GM23248 (cell line): ENCODE measurements around the gene LCE1C. TPM values are rescaled to one million over a fixed set of nuclear protein-coding genes. Genes with fewer than 3 reads are reported as not detected.

ENCODE experiments used
- DNase-seq: peaks from one replicate; pipeline ENCODE4 v3.0.0-alpha.2; 2015
- H2AFZ ChIP-seq: fragments of 200-600 bp; sonication (generic); 2 replicates; pipeline ENCODE4 v1.6.1; 2016; ENCODE audit warnings: antibody characterized with exemption
- H3F3A ChIP-seq: fragments of 200-600 bp; sonication (generic); 2 replicates; pipeline ENCODE4 v1.6.1; 2016; ENCODE audit warnings: mild to moderate bottlenecking, antibody characterized with exemption, mixed run types; ENCODE audit not compliant: insufficient read depth
- H3K27ac ChIP-seq: fragments of 200-600 bp; sonication (generic); 2 replicates; pipeline ENCODE4 v1.5.1; 2016; ENCODE audit warnings: mild to moderate bottlenecking
- H3K27me3 ChIP-seq: fragments of 200-600 bp; sonication (generic); replicated peaks from 2 replicates; pipeline ENCODE4 v1.6.1; 2016; ENCODE audit warnings: mild to moderate bottlenecking; ENCODE audit not compliant: insufficient read depth
- H3K36me3 ChIP-seq: fragments of 200-600 bp; sonication (generic); 2 replicates; pipeline ENCODE4 v1.6.1; 2016; ENCODE audit warnings: low read depth, mild to moderate bottlenecking
- H3K4me1 ChIP-seq: fragments of 200-600 bp; sonication (generic); 2 replicates; pipeline ENCODE4 v1.6.1; 2016; ENCODE audit warnings: mild to moderate bottlenecking; ENCODE audit not compliant: insufficient read depth
- H3K4me2 ChIP-seq: fragments of 200-600 bp; sonication (generic); one replicate; pipeline ENCODE4 v1.6.1; 2016; ENCODE audit warnings: mild to moderate bottlenecking; ENCODE audit not compliant: unreplicated experiment
- H3K4me3 ChIP-seq: fragments of 200-600 bp; sonication (generic); 2 replicates; pipeline ENCODE4 v1.5.1; 2016; ENCODE audit warnings: mild to moderate bottlenecking
- H3K79me2 ChIP-seq: fragments of 200-600 bp; sonication (generic); 2 replicates; pipeline ENCODE4 v1.6.1; 2016; ENCODE audit warnings: mild to moderate bottlenecking; ENCODE audit not compliant: insufficient read depth
- H3K9ac ChIP-seq: fragments of 200-600 bp; sonication (generic); 2 replicates; pipeline ENCODE4 v1.6.1; 2016; ENCODE audit warnings: mild to moderate bottlenecking
- H3K9me2 ChIP-seq: fragments of 200-600 bp; sonication (generic); 2 replicates; pipeline ENCODE4 v1.6.1; 2016; ENCODE audit warnings: mixed run types, mild to moderate bottlenecking, moderate library complexity; ENCODE audit not compliant: insufficient read depth
- H3K9me3 ChIP-seq: fragments of 200-600 bp; sonication (generic); one replicate; pipeline ENCODE4 v1.6.1; 2017; ENCODE audit warnings: low read depth
- H4K20me1 ChIP-seq: fragments of 200-600 bp; sonication (generic); 2 replicates; pipeline ENCODE4 v1.6.0; 2016; ENCODE audit not compliant: insufficient read depth
- EZH2 ChIP-seq: fragments of 200-600 bp; sonication (generic); IDR thresholded peaks from 2 replicates; pipeline ENCODE4 v1.6.1; 2018; ENCODE audit warnings: antibody characterized with exemption, mild to moderate bottlenecking; ENCODE audit not compliant: insufficient read depth, poor library complexity, severe bottlenecking
- EZH2phosphoT487 ChIP-seq: fragments of 200-600 bp; sonication (generic); IDR thresholded peaks from 2 replicates; pipeline ENCODE4 v1.6.1; 2018; ENCODE audit warnings: antibody characterized with exemption, moderate library complexity, mild to moderate bottlenecking, low read depth; ENCODE audit not compliant: insufficient read depth
- WGBS, 2 experiments: methylation state at CpG; one replicate each; pipeline ENCODE4 v1.1.6; 2015 to 2017; ENCODE audit warnings: low lambda C conversion rate in 2 of 2, low coverage in 1 of 2; ENCODE audit errors: missing lambda C conversion rate in 2 of 2; 5-methylcytosine and 5-hydroxymethylcytosine counted together
- in situ Hi-C: fragments of 300-500 bp; cut with MboI; formaldehyde crosslinking; loops from 2 replicates; pipeline ENCODE4 v1.15.0; 2020
- polyA plus RNA-seq: library from polyadenylated mRNA; unstranded; fragments of >200 nt; fragmentation: Nextera tagmentation; extraction: Ambion mirVana; gene quantifications from 2 replicates; pipeline ENCODE4 v1.2.1, GENCODE V29; 2016
- total RNA-seq: library from RNA; depleted of rRNA; stranded (reverse); fragments of >200 nt; shearing (Covaris generic); gene quantifications from 2 replicates; pipeline ENCODE4 v1.2.3, GENCODE V29; 2014; rRNA removed

The LCE1C gene
- total and polyA plus RNA-seq, 2 experiments from 2014 or later: not detected

DNA sequence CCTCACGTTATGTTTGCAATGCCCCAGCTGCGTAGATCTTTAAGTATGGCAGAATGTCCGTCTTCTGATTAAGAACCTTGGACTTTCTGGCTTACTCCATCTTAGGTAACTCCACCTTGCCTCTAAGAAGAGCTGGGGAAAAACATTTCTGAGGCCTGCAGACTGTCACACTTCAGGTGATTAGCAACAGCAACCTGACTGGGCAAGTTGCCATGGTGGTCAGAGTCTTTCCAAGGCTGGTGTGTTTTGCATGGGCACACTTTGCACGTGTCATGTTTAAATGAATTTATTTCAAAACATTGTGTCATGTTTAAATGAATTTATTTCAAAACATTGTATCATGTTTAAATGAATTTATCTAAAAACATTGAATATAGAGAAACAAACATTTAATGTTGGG, 47.8 kb downstream of the LCE1C start:
- DNase-seq: no peak
- Histone ChIP-seq H3K36me3 (no peaks in the 10 kb centered on the region), H3K4me1 (peaks cover 21% of the 10 kb centered on the region; the same call in 1 of the 2 replicates), H3K9me2 (no peaks in the 10 kb centered on the region), H3K79me2 (no peaks in the 10 kb centered on the region), H3K9me3 (no peaks in the 10 kb centered on the region), H3K27me3 (no peaks in the 10 kb centered on the region), H2AFZ (no peak overlapping the region), H3K4me2 (no peak overlapping the region), H3F3A (peaks cover 15% of the 10 kb centered on the region), H3K9ac (no peak overlapping the region), H3K4me3 (no peak overlapping the region), H4K20me1 (no peaks in the 10 kb centered on the region), H3K27ac (no peak overlapping the region)
- in situ Hi-C loops: no loop called here
- 53 to 55% methylated on average over 4 of the region's 4 CpGs for WGBS, 2 experiments
- TF ChIP-seq EZH2phosphoT487 (no peak), EZH2 (no peak)

DNA sequence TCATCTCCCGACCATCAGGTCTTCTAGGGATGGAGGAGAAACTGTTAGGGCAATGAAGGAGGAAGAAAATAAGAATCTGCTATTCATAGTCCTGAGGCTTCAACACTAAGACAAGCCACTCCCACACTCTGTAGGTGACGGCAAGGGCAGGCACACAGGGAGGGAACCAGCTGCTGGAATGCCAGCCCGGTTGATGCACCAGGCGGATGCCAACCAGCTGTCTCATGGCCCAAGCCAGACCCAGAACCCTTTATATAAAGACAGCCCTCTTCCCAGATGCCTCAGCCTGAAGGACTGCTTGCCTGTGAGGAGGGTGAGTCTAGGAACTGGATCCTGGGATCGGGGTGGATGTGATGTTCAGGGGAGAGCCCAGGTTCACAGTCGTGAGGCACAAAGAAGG, 48.7 kb downstream of the LCE1C start, which contains the start of gene KPRP:
TSS of gene KPRP (plus strand) at position 279 of the 400 bp plus-strand sequence. CDS start 1,564 bp downstream, outside the sequence.
- Histone ChIP-seq H3K27ac (no peak within 1 kb of the TSS), H3K36me3 (no peaks in the 10 kb centered on the region), H3K79me2 (no peaks in the 10 kb centered on the region), H3K4me1 (peaks cover 30% of the 10 kb centered on the region), H3K27me3 (no peaks in the 10 kb centered on the region), H3K4me3 (no peak within 1 kb of the TSS), H3K4me2 (no peak within 1 kb of the TSS), H3F3A (peaks cover 22% of the 10 kb centered on the region), H2AFZ (peak within 1 kb of the TSS; percentile 5; the same call in 1 of the 2 replicates), H3K9me3 (no peaks in the 10 kb centered on the region), H4K20me1 (no peaks in the 10 kb centered on the region), H3K9me2 (no peaks in the 10 kb centered on the region), H3K9ac (no peak within 1 kb of the TSS)
- no peak for TF ChIP-seq EZH2phosphoT487
- TF ChIP-seq EZH2: no peak
- in situ Hi-C loops: no loop called here
- 26 to 28% methylated on average over 6 of the region's 6 CpGs for WGBS, 2 experiments
- peak; percentile 42 for DNase-seq

DNA sequence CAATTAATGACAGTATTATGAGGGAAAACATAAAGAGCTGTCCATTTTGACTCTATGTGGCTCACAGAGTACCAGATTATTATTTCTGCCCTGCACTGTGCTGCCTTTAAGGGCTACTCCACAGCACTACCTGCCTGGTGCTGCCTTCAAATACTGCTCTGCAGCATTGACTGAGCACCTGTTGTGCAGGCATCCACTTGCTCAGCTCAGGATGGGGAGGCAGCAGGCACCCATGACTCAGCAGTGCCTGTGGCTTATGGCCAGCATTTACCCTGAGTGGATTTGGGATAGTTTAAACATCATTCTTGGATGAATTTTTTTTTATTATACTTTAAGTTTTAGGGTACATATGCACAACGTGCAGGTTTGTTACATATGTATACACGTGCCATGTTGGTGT, 49.6 kb downstream of the LCE1C start:
- H3K9me3 ChIP-seq: no peaks in the 10 kb centered on the region
- H3K4me3 ChIP-seq: no peak overlapping the region
- 52 to 53% methylated on average over 2 of the region's 2 CpGs for WGBS, 2 experiments
- H3K27ac ChIP-seq: no peak overlapping the region
- in situ Hi-C loops: no loop called here
- peaks cover 18% of the 10 kb centered on the region for H3F3A ChIP-seq
- H3K4me1 ChIP-seq: peaks cover 32% of the 10 kb centered on the region
- no peaks in the 10 kb centered on the region for H3K27me3 ChIP-seq
- DNase-seq: peak; percentile 42
- no peaks in the 10 kb centered on the region for H3K79me2 ChIP-seq
- H3K9me2 ChIP-seq: no peaks in the 10 kb centered on the region
- no peak overlapping the region for H3K9ac ChIP-seq
- no peak overlapping the region for H3K4me2 ChIP-seq
- TF ChIP-seq EZH2phosphoT487: no peak
- TF ChIP-seq EZH2: no peak
- no peaks in the 10 kb centered on the region for H4K20me1 ChIP-seq
- no peak overlapping the region for H2AFZ ChIP-seq
- H3K36me3 ChIP-seq: no peaks in the 10 kb centered on the region

Other genes with a start within 250 kb of the LCE1C start
- not detected in 2 replicates for gene LCE3E, start 239.9 kb downstream of the LCE1C start, total RNA-seq
- not detected in 2 replicates for gene LCE3E, start 239.9 kb downstream of the LCE1C start, polyA plus RNA-seq
- gene LCE3D, start 226.1 kb downstream of the LCE1C start, total RNA-seq: 0.51 TPM in 1 of 2 replicates, not detected in the other
- 0.33 and 1.0 TPM in 2 replicates for gene LCE3D, start 226.1 kb downstream of the LCE1C start, polyA plus RNA-seq
- not detected in 2 replicates for gene LCE3C, start 206.4 kb downstream of the LCE1C start, total RNA-seq
- not detected in 2 replicates for gene LCE3C, start 206.4 kb downstream of the LCE1C start, polyA plus RNA-seq
- gene LCE3B, start 192.8 kb downstream of the LCE1C start, total RNA-seq: not detected in 2 replicates
- gene LCE3B, start 192.8 kb downstream of the LCE1C start, polyA plus RNA-seq: not detected in 2 replicates
- gene LCE3A, start 183.5 kb downstream of the LCE1C start, total RNA-seq: not detected in 2 replicates
- gene LCE3A, start 183.5 kb downstream of the LCE1C start, polyA plus RNA-seq: 1.4 TPM in 1 of 2 replicates, not detected in the other
- not detected in 2 replicates for gene LCE2D, start 143.3 kb downstream of the LCE1C start, total RNA-seq
- not detected in 2 replicates for gene LCE2D, start 143.3 kb downstream of the LCE1C start, polyA plus RNA-seq
- 3.2 TPM in 1 of 2 replicates, not detected in the other for gene LCE2C, start 131.4 kb downstream of the LCE1C start, total RNA-seq
- gene LCE2C, start 131.4 kb downstream of the LCE1C start, polyA plus RNA-seq: 1.8 and 2.0 TPM in 2 replicates
- gene LCE2B, start 120.5 kb downstream of the LCE1C start, total RNA-seq: not detected in 2 replicates
- gene LCE2B, start 120.5 kb downstream of the LCE1C start, polyA plus RNA-seq: not detected in 2 replicates
- 9.9 and 12.1 TPM in 2 replicates for gene LCE2A, start 108.3 kb downstream of the LCE1C start, total RNA-seq
- gene LCE2A, start 108.3 kb downstream of the LCE1C start, polyA plus RNA-seq: 11.1 and 12.4 TPM in 2 replicates
- gene LCE4A, start 98.5 kb downstream of the LCE1C start, total RNA-seq: not detected in 2 replicates
- 0.39 and 0.51 TPM in 2 replicates for gene LCE4A, start 98.5 kb downstream of the LCE1C start, polyA plus RNA-seq
- under 0.01 and 0.22 TPM in 2 replicates for gene KPRP, start 48.6 kb downstream of the LCE1C start, total RNA-seq
- 9.9 and 10.4 TPM in 2 replicates for gene KPRP, start 48.6 kb downstream of the LCE1C start, polyA plus RNA-seq
- gene LCE1F, start 31.5 kb downstream of the LCE1C start, total RNA-seq: not detected in 2 replicates
- gene LCE1F, start 31.5 kb downstream of the LCE1C start, polyA plus RNA-seq: 1.1 and 1.8 TPM in 2 replicates
- gene LCE1E, start 20.4 kb downstream of the LCE1C start, total RNA-seq: not detected in 2 replicates
- gene LCE1E, start 20.4 kb downstream of the LCE1C start, polyA plus RNA-seq: not detected in 2 replicates
- gene LCE1D, start 9.9 kb downstream of the LCE1C start, total RNA-seq: not detected in 2 replicates
- gene LCE1D, start 9.9 kb downstream of the LCE1C start, polyA plus RNA-seq: not detected in 2 replicates
- gene LCE1B, start 5.3 kb upstream of the LCE1C start, total RNA-seq: not detected in 2 replicates
- not detected in 2 replicates for gene LCE1B, start 5.3 kb upstream of the LCE1C start, polyA plus RNA-seq
- not detected in 2 replicates for gene LCE1A, start 20.8 kb upstream of the LCE1C start, total RNA-seq
- gene LCE1A, start 20.8 kb upstream of the LCE1C start, polyA plus RNA-seq: not detected in 2 replicates
- not detected in 2 replicates for gene LCE6A, start 36.2 kb upstream of the LCE1C start, total RNA-seq
- not detected in 2 replicates for gene LCE6A, start 36.2 kb upstream of the LCE1C start, polyA plus RNA-seq
- gene LCE7A, start 53.3 kb upstream of the LCE1C start, total RNA-seq: not detected in 2 replicates
- gene LCE7A, start 53.3 kb upstream of the LCE1C start, polyA plus RNA-seq: not detected in 2 replicates
- not detected in 2 replicates for gene SMCP, start 71.7 kb upstream of the LCE1C start, total RNA-seq
- not detected in 2 replicates for gene SMCP, start 71.7 kb upstream of the LCE1C start, polyA plus RNA-seq
- gene IVL, start 101.9 kb upstream of the LCE1C start, total RNA-seq: 0.76 and 1.1 TPM in 2 replicates
- gene IVL, start 101.9 kb upstream of the LCE1C start, polyA plus RNA-seq: 0.68 and 1.2 TPM in 2 replicates
- gene SPRR5, start 140.6 kb upstream of the LCE1C start, total RNA-seq: not detected in 2 replicates
- not detected in 2 replicates for gene SPRR5, start 140.6 kb upstream of the LCE1C start, polyA plus RNA-seq
- not detected in 2 replicates for gene SPRR4, start 164.0 kb upstream of the LCE1C start, total RNA-seq
- gene SPRR4, start 164.0 kb upstream of the LCE1C start, polyA plus RNA-seq: not detected in 2 replicates
- not detected in 2 replicates for gene SPRR1A, start 177.4 kb upstream of the LCE1C start, total RNA-seq
- not detected in 2 replicates for gene SPRR1A, start 177.4 kb upstream of the LCE1C start, polyA plus RNA-seq
- not detected in 2 replicates for gene SPRR3, start 195.1 kb upstream of the LCE1C start, total RNA-seq
- not detected in 2 replicates for gene SPRR3, start 195.1 kb upstream of the LCE1C start, polyA plus RNA-seq
- not detected in 2 replicates for gene SPRR1B, start 224.6 kb upstream of the LCE1C start, total RNA-seq
- not detected in 2 replicates for gene SPRR1B, start 224.6 kb upstream of the LCE1C start, polyA plus RNA-seq
- not detected in 2 replicates for gene SPRR2D, start 234.5 kb upstream of the LCE1C start, total RNA-seq
- not detected in 2 replicates for gene SPRR2D, start 234.5 kb upstream of the LCE1C start, polyA plus RNA-seq